HL-60 (cell line): Measurements from ENCODE around the gene DBP.
"Not testable (repeated sequence)": the region's sequence is repeated elsewhere in the genome, so short reads cannot be mapped to it uniquely, and the experiment has no call there.

ENCODE experiments used
- DNase-seq, 2 experiments: peaks; one replicate each; pipeline ENCODE4 v3.0.0-alpha.2; 2010 to 2020; ENCODE audit warnings: low read depth in 1 of 2, low spot score in 1 of 2
- H3K27ac ChIP-seq: fragments of 250-450 bp; sonication (Bioruptor Pico); replicated peaks from 2 replicates; pipeline ENCODE4 v1.5.1; 2020; ENCODE audit warnings: mild to moderate bottlenecking, moderate library complexity
- H3K27me3 ChIP-seq: fragments of 250-450 bp; sonication (Bioruptor Pico); 2 replicates; pipeline ENCODE4 v1.5.1; 2021; ENCODE audit warnings: mild to moderate bottlenecking, moderate library complexity; ENCODE audit not compliant: insufficient read depth, poor library complexity, severe bottlenecking
- H3K4me3 ChIP-seq: replicated peaks from 2 replicates; pipeline ENCODE4 v1.5.1; 2011; ENCODE audit warnings: mild to moderate bottlenecking, control low read depth, low read length; ENCODE audit not compliant: insufficient read depth
- GABPA ChIP-seq: IDR thresholded peaks from 2 replicates; pipeline ENCODE4 v1.6.1; 2012; ENCODE audit warnings: low read depth
- POLR2AphosphoS5 ChIP-seq: IDR thresholded peaks from 2 replicates; pipeline ENCODE4 v1.6.1; 2012; ENCODE audit warnings: low read depth
- SPI1 ChIP-seq: IDR thresholded peaks from 2 replicates; pipeline ENCODE4 v1.6.1; 2012; ENCODE audit warnings: low read depth, mild to moderate bottlenecking, borderline replicate concordance
- TF ChIP-seq, protein P1 (sequence below): IDR thresholded peaks from 2 replicates; pipeline ENCODE4 v1.6.1; 2012; ENCODE audit warnings: low read depth; ENCODE audit not compliant: insufficient replicate concordance
- TF ChIP-seq, protein P2 (sequence below): IDR thresholded peaks from one replicate; pipeline ENCODE4 v1.5.1; 2011; ENCODE audit warnings: low read length, control low read depth, inconsistent platforms; ENCODE audit not compliant: insufficient read depth

Gene DBP

DNA sequence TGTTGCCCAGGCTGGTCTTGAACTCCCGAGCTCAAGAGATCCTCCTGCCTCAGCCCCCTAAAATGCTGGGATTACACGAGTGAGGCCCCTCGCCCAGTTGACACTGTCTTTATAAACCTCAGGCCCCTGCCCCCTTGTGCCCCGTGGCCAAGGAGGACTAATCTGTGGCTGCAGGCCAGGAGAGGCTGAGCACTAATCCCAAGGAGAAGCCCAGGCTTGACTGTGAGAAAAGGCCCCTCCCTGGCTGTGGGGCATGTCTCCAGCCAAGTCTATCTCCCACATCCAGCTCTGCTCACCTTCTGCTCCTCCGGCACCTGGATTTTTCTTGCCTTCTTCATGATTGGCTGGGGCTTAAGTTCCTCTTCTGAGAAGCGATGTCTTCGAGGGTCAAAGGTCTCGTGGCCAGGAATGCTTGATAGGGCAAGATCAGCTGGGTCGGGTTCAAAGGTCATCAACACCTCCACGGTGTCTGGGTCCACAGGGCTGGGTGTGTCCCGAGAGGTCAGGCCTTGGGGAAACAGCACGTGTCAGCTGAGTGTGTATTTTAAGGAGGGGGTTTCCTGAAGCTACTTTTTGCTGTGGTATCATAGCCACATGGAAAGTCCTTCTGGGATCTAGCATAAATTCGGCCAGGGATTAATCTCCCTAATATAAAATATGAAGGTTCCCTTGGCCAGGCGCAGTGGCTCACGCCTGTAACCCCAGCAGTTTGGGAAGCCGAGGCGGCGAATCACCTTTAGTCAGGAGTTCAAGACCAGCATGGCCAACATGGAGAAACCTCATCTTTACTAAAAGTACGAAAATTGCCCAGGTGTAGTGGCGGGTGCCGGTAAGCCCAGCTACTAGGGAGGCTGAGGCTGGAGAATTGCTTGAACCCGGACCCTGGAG is 3.8 kb downstream of the DBP start:
- Histone ChIP-seq H3K4me3 (no peak overlapping the region; the same call in 1 of the 2 replicates), H3K27me3 (no peaks in the 10 kb centered on the region), H3K27ac (peak overlapping the region; percentile 67)
- DNase-seq, result no peak
- TF ChIP-seq, protein P1, sequence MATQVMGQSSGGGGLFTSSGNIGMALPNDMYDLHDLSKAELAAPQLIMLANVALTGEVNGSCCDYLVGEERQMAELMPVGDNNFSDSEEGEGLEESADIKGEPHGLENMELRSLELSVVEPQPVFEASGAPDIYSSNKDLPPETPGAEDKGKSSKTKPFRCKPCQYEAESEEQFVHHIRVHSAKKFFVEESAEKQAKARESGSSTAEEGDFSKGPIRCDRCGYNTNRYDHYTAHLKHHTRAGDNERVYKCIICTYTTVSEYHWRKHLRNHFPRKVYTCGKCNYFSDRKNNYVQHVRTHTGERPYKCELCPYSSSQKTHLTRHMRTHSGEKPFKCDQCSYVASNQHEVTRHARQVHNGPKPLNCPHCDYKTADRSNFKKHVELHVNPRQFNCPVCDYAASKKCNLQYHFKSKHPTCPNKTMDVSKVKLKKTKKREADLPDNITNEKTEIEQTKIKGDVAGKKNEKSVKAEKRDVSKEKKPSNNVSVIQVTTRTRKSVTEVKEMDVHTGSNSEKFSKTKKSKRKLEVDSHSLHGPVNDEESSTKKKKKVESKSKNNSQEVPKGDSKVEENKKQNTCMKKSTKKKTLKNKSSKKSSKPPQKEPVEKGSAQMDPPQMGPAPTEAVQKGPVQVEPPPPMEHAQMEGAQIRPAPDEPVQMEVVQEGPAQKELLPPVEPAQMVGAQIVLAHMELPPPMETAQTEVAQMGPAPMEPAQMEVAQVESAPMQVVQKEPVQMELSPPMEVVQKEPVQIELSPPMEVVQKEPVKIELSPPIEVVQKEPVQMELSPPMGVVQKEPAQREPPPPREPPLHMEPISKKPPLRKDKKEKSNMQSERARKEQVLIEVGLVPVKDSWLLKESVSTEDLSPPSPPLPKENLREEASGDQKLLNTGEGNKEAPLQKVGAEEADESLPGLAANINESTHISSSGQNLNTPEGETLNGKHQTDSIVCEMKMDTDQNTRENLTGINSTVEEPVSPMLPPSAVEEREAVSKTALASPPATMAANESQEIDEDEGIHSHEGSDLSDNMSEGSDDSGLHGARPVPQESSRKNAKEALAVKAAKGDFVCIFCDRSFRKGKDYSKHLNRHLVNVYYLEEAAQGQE, result no peak
- TF ChIP-seq POLR2AphosphoS5 (no peak; the same call in 1 of the 2 replicates), SPI1 (no peak), GABPA (no peak)

DNA sequence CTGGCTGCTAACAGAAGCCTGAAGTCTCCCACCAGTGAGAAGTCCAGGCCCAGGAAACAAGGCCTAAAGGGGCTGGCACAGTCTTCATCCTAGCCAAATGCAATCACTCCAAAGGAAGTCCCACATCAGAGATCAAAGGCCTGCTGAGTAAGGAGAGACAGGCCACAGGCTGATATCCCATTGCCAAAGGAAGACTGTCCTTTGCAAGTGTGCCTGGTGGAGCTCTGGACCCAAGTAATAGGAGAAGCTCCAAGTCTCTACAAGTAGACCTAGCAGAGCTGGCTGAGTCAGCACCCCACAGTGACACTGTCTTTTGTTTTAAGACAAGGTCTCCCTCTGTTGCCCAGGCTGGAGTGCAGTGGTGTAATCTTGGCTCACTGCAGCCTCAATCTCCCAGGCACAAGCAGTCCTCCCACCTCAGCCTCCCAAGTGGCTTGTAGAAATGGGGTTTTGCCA is 4.5 kb downstream of the DBP start:
- Histone ChIP-seq H3K27ac (no peak overlapping the region), H3K4me3 (no peak overlapping the region), H3K27me3 (no peaks in the 10 kb centered on the region)
- TF ChIP-seq SPI1 (no peak), POLR2AphosphoS5 (no peak), GABPA (no peak)
- TF ChIP-seq, protein P1, result no peak
- TF ChIP-seq, protein P2, sequence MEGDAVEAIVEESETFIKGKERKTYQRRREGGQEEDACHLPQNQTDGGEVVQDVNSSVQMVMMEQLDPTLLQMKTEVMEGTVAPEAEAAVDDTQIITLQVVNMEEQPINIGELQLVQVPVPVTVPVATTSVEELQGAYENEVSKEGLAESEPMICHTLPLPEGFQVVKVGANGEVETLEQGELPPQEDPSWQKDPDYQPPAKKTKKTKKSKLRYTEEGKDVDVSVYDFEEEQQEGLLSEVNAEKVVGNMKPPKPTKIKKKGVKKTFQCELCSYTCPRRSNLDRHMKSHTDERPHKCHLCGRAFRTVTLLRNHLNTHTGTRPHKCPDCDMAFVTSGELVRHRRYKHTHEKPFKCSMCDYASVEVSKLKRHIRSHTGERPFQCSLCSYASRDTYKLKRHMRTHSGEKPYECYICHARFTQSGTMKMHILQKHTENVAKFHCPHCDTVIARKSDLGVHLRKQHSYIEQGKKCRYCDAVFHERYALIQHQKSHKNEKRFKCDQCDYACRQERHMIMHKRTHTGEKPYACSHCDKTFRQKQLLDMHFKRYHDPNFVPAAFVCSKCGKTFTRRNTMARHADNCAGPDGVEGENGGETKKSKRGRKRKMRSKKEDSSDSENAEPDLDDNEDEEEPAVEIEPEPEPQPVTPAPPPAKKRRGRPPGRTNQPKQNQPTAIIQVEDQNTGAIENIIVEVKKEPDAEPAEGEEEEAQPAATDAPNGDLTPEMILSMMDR, result no peak
- no peak for DNase-seq

DNA sequence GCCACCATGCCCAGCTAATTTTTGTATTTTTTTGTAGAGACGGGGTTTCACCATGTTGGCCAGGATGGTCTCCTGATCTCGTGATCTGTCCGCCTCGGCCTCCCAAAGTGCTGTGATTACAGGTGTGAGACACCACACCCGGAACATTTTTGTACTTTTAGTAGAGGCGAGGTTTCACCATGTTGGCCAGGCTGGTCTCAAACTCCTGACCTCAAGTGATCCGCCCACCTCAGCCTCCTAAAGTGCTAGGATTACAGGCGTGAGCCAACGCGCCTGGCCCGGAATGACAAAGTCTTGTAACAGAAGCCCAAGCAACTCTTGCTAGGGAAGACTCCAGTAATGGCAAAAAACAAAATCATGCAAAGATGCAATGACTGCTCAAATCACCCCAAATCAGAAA is 4.9 kb downstream of the DBP start:
- not testable (repeated sequence) for H3K27ac ChIP-seq, H3K27me3 ChIP-seq, DNase-seq, H3K4me3 ChIP-seq

DNA sequence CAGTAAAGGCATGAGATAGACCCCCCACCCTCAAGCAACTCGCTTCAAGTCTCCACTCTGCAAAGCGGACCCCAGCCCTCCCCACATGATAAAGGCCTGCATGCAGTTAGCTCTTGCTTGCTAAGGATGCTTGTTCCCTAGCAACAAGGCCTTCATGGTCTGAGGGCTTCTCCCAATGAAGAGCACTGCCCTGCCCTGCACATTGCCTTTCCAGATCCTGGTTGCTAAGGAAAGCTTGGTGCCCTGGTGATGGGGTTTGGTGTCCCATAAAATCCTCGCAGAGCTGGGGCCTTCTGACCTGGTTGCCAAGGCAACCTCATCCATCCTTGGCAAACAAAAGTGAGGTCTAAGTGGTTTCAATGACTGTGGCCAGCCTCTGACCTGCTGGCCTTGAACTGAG is 6.0 kb downstream of the DBP start:
- TF ChIP-seq POLR2AphosphoS5 (no peak), SPI1 (no peak), GABPA (no peak)
- TF ChIP-seq, protein P2, result no peak
- TF ChIP-seq, protein P1, result no peak
- H3K4me3 ChIP-seq, result no peak overlapping the region
- 0 out of 2 replicates have a peak overlapping the region, but pooled peaks have one; percentile 4 for H3K27ac ChIP-seq
- no peak for DNase-seq
- no peaks in the 10 kb centered on the region for H3K27me3 ChIP-seq
